GM12878 (cell line): Measurements from ENCODE around the gene GPC6. TPM values are rescaled to one million over a fixed set of nuclear protein-coding genes. Genes with fewer than 3 reads are reported as not detected.

Experiments
- EP300 ChIP-seq, 2 experiments: fragments of 150-350 bp in 1 of 2; IDR thresholded peaks; 2 replicates each; pipeline ENCODE4 v1.6.1; 2011 to 2012; ENCODE audit warnings: low read depth in 2 of 2, low read length in 2 of 2, borderline replicate concordance in 1 of 2, improper control_type of control experiment in 1 of 2, inconsistent platforms in 1 of 2; ENCODE audit not compliant: control insufficient read depth in 1 of 2
- HDAC6 ChIP-seq: fragments of 200-600 bp; sonication (generic); IDR thresholded peaks from one replicate; pipeline ENCODE4 v1.8.0; 2017; ENCODE audit warnings: antibody characterized with exemption; ENCODE audit not compliant: unreplicated experiment
- MTA3 ChIP-seq: IDR thresholded peaks from 2 replicates; pipeline ENCODE4 v1.6.1; 2012; ENCODE audit warnings: low read length, inconsistent platforms, borderline replicate concordance
- NRF1 ChIP-seq: conservative IDR thresholded peaks from 2 replicates; pipeline ENCODE4 v1.6.1; 2011; ENCODE audit warnings: mild to moderate bottlenecking, low read depth, low read length, improper control_type of control experiment
- POLR2AphosphoS2 ChIP-seq: IDR thresholded peaks from 2 replicates; pipeline ENCODE4 v1.6.1; 2011; ENCODE audit warnings: low read depth, mild to moderate bottlenecking, low read length, improper control_type of control experiment, moderate library complexity
- POU2F2 ChIP-seq: IDR thresholded peaks from 3 replicates; pipeline ENCODE4 v1.6.1; 2011; ENCODE audit warnings: low read depth, mild to moderate bottlenecking, low read length, borderline replicate concordance
- SIN3A ChIP-seq: IDR thresholded peaks from 2 replicates; pipeline ENCODE4 v1.6.1; 2012; ENCODE audit warnings: low read depth, low read length, improper control_type of control experiment
- SUZ12 ChIP-seq: fragments of 200-600 bp; sonication (generic); IDR thresholded peaks from one replicate; pipeline ENCODE4 v1.6.1; 2018; ENCODE audit warnings: antibody characterized with exemption, mild to moderate bottlenecking; ENCODE audit not compliant: unreplicated experiment
- polyA plus RNA-seq, 11 experiments: library from polyadenylated mRNA; depleted of rRNA in 4 of 11; unstranded in 6 of 11; stranded (reverse) in 5 of 11; fragments of >200 nt; fragmentation: Nextera tagmentation in 4 of 11; fragmentation: Illumina TruSeq in 1 of 11; extraction: Ambion mirVana in 4 of 11; extraction: Trizol in 1 of 11; gene quantifications; 1 replicate in 1 of 11; 2 replicates in 10 of 11; pipeline versions ENCODE4 v1.2.1 to v1.2.3, GENCODE V29; 2011 to 2016; ENCODE audit warnings: inconsistent platforms in 2 of 11, missing spikeins in 2 of 11, low read depth in 1 of 11
- total RNA-seq, 4 experiments: library from RNA; depleted of rRNA in 3 of 4; stranded (reverse); fragments of >200 nt in 3 of 4; fragmentation: Illumina TruSeq in 1 of 4; extraction: Trizol in 1 of 4; gene quantifications; 2 replicates each; pipeline versions ENCODE4 v1.2.1 to v1.2.3, GENCODE V29; 2013 to 2021
- TF ChIP-seq, protein P1 (sequence below): fragments of 450-650 bp; IDR thresholded peaks from 2 replicates; pipeline ENCODE4 v1.6.1; 2016; ENCODE audit warnings: mild to moderate bottlenecking
- TF ChIP-seq, protein P2 (sequence below): fragments of 150-350 bp; IDR thresholded peaks from 2 replicates; pipeline ENCODE4 v1.6.1; 2014; ENCODE audit warnings: mild to moderate bottlenecking, low read depth, low read length
- TF ChIP-seq, protein P3 (sequence below): fragments of 450-650 bp; IDR thresholded peaks from 2 replicates; pipeline ENCODE4 v1.6.1; 2017; ENCODE audit warnings: mild to moderate bottlenecking, low read depth, inconsistent platforms; ENCODE audit not compliant: poor library complexity, severe bottlenecking
- TF ChIP-seq, protein P4 (sequence below): fragments of 450-650 bp; formaldehyde crosslinking; IDR thresholded peaks from 2 replicates; pipeline ENCODE4 v1.4.0; 2020; ENCODE audit warnings: mild to moderate bottlenecking, moderate library complexity

The GPC6 gene
- total and polyA plus RNA-seq, 10 of the 15 experiments (the other 5 are each of a cell fraction or from before 2014, with no cell fraction given): 0.03 to 0.04 (median 0.03) TPM; not detected in 7

DNA sequence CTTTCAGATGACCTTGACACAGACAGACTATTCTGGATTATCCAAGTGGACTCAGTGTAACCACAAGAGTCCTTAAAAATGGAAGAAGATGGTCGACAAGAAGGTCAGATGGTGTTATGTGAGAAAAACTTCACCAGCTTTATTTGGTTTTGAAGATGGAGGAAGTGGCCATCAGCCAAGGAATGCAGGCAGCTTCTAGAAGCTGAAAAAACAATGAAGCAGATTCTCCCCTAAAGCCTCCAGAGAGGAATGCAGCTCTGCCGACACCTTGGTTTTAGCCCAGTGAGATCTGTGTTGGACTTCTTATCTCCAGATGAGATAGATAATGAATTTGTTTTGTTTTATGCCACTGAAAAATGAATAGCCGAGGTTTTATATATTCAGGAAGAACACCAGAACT lies 751.4 kb downstream of the GPC6 start (continued):
- TF ChIP-seq, protein P1, sequence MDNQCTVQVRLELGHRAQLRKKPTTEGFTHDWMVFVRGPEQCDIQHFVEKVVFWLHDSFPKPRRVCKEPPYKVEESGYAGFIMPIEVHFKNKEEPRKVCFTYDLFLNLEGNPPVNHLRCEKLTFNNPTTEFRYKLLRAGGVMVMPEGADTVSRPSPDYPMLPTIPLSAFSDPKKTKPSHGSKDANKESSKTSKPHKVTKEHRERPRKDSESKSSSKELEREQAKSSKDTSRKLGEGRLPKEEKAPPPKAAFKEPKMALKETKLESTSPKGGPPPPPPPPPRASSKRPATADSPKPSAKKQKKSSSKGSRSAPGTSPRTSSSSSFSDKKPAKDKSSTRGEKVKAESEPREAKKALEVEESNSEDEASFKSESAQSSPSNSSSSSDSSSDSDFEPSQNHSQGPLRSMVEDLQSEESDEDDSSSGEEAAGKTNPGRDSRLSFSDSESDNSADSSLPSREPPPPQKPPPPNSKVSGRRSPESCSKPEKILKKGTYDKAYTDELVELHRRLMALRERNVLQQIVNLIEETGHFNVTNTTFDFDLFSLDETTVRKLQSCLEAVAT: no peak
- TF ChIP-seq NRF1 (no peak), SIN3A (no peak), POLR2AphosphoS2 (no peak), SUZ12 (no peak), EP300 (IDR thresholded peaks at IDR 0.05; ENCODE audit: borderline replicate concordance in 1 of 2, control insufficient read depth in 1 of 2, low read depth in 2 of 2, low read length in 2 of 2) (no peak), POU2F2 (no peak), HDAC6 (no peak), MTA3 (no peak)
- TF ChIP-seq, protein P2, sequence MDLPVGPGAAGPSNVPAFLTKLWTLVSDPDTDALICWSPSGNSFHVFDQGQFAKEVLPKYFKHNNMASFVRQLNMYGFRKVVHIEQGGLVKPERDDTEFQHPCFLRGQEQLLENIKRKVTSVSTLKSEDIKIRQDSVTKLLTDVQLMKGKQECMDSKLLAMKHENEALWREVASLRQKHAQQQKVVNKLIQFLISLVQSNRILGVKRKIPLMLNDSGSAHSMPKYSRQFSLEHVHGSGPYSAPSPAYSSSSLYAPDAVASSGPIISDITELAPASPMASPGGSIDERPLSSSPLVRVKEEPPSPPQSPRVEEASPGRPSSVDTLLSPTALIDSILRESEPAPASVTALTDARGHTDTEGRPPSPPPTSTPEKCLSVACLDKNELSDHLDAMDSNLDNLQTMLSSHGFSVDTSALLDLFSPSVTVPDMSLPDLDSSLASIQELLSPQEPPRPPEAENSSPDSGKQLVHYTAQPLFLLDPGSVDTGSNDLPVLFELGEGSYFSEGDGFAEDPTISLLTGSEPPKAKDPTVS: no peak
- TF ChIP-seq, protein P3, sequence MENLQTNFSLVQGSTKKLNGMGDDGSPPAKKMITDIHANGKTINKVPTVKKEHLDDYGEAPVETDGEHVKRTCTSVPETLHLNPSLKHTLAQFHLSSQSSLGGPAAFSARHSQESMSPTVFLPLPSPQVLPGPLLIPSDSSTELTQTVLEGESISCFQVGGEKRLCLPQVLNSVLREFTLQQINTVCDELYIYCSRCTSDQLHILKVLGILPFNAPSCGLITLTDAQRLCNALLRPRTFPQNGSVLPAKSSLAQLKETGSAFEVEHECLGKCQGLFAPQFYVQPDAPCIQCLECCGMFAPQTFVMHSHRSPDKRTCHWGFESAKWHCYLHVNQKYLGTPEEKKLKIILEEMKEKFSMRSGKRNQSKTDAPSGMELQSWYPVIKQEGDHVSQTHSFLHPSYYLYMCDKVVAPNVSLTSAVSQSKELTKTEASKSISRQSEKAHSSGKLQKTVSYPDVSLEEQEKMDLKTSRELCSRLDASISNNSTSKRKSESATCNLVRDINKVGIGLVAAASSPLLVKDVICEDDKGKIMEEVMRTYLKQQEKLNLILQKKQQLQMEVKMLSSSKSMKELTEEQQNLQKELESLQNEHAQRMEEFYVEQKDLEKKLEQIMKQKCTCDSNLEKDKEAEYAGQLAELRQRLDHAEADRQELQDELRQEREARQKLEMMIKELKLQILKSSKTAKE: no peak
- TF ChIP-seq, protein P4, sequence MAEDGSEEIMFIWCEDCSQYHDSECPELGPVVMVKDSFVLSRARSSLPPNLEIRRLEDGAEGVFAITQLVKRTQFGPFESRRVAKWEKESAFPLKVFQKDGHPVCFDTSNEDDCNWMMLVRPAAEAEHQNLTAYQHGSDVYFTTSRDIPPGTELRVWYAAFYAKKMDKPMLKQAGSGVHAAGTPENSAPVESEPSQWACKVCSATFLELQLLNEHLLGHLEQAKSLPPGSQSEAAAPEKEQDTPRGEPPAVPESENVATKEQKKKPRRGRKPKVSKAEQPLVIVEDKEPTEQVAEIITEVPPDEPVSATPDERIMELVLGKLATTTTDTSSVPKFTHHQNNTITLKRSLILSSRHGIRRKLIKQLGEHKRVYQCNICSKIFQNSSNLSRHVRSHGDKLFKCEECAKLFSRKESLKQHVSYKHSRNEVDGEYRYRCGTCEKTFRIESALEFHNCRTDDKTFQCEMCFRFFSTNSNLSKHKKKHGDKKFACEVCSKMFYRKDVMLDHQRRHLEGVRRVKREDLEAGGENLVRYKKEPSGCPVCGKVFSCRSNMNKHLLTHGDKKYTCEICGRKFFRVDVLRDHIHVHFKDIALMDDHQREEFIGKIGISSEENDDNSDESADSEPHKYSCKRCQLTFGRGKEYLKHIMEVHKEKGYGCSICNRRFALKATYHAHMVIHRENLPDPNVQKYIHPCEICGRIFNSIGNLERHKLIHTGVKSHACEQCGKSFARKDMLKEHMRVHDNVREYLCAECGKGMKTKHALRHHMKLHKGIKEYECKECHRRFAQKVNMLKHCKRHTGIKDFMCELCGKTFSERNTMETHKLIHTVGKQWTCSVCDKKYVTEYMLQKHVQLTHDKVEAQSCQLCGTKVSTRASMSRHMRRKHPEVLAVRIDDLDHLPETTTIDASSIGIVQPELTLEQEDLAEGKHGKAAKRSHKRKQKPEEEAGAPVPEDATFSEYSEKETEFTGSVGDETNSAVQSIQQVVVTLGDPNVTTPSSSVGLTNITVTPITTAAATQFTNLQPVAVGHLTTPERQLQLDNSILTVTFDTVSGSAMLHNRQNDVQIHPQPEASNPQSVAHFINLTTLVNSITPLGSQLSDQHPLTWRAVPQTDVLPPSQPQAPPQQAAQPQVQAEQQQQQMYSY (CRISPR knock-in tag): no peak
